Smooth muscle cell of the brain vasculature (primary cell): ENCODE results near the gene GPR176.
A peak's percentile ranks its signal among the peaks of the same experiment; 100 is the strongest.

Source experiments
- DNase-seq: peaks from one replicate; pipeline ENCODE4 v3.0.0-alpha.2; 2012; ENCODE audit warnings: low read depth, low spot score

GPR176 gene

DNA sequence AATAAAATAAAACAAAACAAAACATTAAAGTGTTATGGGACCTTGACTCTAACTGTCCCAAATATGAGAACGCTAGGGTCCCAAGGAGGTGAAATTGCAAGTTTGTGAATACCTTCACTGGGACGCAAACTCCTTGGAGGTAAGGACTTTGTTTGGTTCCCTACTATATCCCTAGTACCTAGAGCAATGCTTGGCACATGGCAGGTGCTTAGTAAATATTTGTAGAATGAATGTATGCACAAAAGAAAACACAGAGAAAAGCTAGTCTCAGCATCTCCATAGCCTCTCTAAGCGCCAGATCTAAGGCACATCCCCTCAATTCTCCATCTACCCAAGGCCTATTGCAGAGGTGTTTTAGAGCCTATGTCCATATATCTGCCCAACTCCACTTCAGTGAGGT, 30.5 kb downstream of the GPR176 start:
- no peak for DNase-seq

DNA sequence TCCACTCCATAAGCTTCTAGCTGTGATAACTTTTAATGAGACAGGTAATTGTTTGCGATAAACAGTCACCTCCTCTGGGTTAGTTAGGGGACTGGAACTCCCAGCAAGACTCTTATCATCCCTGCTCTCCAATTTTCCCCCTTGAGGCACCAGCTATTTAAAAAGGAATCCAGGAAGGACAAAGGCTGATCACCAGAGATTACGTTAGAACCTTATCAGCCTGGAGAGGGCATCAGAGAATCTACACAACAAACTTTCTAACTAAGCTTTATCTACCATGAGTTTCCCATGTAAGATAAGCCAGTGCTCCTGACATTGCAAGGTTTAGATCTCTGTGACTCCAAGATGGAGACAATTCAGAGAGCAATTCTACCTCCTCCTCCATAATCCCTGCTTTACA, 31.3 kb downstream of the GPR176 start:
- no peak for DNase-seq

DNA sequence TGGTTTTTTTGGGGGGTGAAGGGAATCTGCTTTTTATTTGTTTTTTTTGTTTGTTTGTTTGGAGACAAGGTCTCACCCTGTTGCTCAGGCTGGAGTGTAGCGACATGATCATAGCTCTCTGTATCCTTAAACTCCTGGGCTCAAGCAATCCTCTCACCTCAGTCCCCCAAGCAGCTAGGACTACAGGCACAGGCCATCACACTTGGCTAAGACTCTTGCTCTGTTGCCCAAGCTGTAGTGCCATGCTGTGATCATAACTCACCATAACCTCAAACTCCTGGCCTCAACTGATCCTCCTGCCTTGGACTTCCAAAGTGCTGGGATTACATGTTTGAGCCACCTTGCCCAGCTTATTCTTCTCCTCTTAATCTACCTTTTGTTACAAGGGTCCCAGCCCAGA, 31.8 kb downstream of the GPR176 start:
- no peak for DNase-seq

DNA sequence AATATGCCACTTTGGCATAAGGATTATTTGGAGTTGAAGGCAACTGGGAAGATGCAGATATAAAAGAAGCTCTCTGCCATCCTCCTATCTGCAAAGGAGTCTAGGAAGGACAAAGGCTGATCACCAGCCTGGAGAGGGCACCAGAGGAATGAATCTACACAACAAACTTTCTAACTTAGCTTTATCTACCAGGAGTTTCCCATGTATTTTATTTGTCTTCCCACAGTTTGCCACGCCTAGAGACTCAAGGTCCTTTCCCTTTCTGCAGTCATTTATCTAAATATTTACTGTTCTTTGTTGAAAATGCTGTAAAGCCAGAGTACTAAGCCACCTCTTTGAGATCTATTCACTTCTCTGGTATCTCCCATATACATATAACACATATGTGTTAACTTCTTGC, 32.2 kb downstream of the GPR176 start:
- peak; percentile 28 for DNase-seq

DNA sequence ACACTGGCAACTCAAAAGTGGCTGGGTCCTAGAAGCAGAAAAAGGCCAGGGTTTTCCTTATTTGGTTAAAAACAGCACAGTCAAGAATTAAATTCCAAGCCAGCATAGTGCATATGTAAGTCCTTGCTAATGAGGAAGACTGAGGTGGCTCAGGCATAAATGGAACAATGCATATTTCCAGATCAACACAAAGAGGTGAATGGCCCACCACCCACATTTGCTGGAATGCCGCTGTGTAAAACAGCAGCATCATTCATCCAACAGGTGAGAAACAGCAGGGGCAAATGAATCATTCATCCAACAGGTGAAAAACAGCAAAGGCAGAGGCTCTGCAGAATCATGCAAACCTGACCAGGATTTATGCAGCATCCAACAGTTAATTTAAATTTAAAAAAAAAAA, 32.9 kb downstream of the GPR176 start:
- no peak for DNase-seq

DNA sequence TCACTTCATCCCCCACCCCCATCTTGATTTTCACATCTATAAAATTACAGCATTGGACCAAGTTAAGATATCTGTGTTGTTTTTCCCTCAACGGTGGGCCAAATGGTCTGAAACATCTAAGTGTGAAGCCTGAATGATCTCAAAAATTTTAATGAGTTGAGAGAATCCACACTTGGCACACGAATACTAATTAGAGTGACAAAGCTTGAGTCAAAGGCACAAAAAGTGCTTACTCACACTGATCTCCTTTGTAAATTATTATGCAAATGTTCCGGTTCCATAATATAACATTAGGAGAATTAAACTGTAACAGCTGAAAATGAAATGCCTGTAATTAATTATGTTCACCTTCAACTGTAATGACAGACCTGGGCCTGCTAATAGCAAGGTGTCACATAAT, 33.6 kb downstream of the GPR176 start:
- DNase-seq: no peak

DNA sequence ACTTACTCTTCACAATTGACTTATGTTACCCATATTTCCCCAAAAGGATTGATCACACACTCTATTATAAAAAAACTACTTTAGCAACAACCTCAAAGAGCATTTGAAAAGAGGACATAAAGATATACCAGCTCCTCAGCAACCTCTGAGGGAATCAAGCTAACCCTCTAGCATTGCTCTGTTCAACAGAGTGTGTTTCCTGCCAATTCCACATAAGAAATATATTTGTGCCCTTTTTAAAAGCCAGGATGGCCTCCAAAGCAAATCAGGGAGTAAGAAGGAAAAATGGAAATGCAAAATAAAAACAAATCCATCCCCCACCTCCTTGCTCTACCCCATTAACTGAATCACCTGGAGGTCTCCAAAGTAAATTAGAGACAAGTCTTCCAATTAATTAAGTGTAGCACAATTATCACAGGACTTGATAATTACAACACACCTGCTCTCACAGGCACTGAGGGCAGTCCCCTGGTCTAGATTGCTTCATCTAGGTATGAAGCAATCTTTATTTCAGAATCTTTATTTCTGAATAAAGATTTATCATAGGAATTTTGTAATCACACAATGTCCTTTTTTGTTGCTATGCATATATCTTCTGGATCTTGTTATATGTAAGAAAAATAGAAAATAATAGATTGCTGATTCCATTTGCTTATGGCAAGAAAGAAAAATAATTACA, 34.8 kb downstream of the GPR176 start:
- DNase-seq: no peak

DNA sequence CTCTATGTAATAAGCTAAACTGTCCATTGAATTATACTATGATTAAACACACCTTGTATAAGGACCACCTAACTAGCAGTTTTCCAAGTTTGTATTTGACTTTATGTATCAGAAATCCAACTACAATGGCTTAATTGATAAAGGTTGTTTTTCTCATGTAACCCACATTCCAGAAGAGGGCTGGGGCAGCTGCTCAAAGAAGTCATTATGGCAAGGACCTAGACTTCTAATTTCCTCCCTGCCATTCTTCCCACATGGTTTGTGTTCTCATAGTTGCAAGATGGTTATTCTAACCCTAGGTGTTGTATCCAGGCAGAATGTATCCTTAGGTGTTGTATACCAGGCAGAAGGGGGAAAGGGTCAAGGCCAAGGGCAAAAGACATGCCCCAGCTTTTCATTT, 35.7 kb downstream of the GPR176 start:
- DNase-seq: no peak

DNA sequence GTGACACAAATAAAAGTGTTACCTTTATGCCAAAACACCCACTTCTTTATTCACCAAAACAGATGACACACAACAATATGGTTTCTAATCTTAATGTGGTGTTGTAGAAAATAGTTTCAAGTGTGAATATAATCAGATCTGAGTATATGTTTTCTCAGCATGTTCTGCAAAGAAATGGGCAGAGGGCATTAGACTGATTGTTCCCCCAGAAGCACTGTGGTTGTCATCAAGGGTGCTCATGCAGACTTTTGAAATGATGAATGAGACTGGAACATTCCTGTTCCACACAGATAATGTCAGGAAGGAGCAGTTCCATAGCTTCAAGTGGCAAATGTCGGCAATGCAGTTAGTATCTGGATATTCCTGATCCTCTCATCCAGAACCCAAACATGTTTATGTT, 37.5 kb downstream of the GPR176 start:
- DNase-seq: no peak

DNA sequence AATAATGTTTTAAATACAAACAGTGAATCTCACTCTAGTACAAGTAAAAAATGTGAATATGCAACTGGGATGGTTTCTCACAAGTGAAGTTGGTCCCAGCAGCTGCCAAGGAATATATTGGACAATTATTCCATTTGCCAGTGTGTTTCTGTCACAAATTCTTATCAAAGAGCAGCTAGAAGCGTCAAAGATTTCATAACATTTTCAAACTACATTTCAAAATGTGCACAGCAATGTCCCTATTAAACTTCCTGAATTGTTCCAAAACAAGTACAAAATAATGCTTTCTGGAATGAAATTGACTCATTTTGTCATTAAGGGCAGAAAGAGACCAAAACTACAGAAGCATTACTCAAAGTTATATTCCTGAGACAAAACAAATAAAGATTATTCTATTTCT, 38.3 kb downstream of the GPR176 start:
- DNase-seq: no peak

DNA sequence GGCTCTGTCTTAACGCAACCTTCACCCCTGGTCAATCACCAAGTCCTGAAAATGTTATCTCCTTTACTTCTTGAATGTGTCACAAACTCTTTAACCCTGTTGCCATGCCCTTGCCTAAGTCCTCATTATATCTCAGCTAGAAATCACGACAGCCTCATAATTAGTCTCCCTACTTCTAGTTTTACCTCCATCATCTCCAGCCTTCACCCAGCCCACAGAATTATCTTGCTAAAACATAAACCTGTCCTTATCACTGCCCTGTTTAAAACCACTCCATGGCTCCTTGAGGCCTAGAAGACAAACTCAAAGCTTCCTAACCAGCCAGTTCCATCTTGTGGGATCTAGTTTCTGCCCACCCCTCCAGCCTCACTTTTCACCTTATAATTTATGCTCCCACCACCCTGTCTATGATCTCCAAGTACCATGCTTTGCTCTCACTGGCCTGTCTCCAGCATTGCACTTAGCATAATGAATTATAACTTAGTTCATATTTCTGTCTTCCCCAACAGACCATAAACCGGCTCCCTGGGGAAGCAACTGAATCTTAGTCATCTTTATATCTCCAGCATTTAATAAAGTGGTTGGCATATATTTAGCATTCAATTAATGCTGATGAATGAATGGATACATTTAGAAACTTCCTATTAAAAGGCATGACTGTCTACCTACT, 39.2 kb downstream of the GPR176 start:
- no peak for DNase-seq

DNA sequence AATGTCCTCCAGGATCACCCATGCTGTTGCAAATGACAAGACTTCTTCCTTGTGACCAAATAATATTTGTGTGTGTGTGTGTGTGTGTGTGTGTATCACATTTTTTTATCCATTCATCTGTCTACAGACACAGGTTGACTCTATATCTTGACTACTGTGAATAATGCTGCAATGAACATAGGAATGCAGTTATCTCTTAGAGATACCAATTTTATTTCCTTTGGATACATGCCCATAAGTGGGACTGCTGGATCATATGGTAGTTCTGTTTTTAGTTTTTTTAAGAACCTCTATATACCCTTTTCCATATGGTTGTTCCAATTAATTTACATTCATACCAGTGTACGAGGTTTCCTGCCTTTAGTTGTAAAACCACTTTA, 41.7 kb downstream of the GPR176 start:
- DNase-seq: no peak

DNA sequence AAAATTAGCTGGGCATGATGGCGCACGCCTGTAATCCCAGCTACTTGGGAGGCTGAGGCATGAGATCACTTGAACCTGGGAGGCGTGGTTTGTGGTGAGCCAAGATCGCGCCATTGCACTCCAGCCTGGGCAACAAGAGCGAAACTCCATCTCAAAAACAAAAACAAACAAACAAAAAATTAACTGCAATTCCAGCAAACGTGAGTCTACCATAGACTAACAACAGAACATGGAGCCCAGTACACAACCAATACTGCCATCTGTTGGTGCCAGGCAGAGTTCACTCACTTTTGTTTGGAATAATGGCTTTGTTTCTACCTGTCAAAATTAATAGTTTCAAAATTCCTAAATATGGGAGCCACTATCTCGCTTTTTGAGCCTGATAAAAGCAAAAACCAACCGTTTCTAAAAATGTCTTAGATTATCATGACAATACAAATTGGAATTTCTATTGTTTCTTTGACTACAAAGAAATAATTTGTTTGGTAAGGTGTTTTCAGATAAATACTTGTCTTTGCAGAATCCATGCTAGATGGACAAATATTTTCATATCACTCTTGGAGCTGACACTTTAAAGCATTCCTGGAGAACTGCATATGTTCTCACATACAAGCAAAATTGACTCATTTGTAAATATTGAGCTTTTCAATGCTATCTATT, 45.0 kb downstream of the GPR176 start:
- no peak for DNase-seq

DNA sequence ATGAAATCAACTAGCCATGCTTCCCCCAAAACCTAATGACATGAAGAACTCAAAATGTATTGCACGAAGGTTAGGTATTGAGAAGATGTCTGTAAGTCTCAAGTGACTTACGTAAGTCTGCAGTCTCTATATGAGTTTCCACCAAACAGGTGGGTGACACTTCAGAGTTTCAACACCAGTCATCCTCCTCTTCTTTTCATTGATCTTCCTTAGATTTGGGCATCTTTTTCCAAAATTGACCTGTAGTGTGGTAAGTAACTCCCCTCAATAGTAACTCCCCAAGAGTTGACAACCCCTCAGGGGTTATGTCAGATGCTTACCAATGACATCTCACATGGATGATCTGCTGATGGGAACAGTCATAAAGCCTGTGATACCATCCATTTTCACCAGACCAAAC, 46.1 kb downstream of the GPR176 start:
- no peak for DNase-seq

DNA sequence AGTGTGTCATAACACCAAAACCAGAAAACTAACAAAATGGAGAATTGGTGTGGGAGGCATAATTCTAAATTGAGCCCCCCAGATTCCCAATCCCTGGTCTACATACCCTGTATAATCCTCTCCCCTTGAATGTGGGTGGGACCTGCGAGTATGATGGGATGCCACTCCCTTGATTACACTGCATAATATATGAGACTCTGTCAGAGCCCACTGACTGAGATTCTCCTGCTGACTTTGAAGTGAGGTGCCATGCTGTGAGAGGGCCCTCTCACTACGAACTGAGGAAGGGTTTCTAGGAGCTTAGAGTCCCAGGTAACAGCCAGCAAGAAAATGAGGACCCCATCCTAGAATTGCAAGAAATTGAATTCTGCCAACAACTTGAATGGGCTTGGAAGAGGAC, 49.5 kb downstream of the GPR176 start:
- DNase-seq: no peak

DNA sequence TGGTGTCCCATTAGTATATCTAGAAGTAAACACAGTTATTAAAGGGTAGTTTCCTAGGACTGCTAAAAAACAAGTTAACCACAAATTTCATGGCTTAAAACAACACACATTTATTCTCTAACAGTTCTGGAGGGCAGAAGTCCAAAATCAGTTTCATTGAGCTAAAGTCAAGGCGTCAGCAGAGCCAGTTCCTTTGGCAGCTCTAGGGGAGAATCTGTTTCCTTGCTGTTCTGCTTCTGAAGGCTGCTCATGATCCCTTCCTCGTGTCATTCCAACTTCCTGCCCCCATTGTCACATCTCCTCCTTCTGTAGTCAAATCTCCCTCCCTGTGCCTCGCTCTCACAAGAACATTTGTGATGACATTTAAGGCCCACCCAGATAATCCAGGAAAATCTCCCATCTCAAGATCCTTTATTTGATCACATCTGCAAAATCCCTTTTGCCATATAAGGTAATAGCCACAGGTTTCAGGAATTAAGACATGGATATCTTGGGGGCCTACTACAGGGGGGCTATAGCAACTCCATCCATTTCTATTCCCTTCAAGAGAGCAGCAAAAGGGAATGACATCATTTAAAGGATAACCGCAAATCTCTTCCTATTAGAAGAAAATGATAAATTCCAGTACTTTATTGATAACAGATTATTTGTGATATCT, 50.1 kb downstream of the GPR176 start:
- DNase-seq: no peak

DNA sequence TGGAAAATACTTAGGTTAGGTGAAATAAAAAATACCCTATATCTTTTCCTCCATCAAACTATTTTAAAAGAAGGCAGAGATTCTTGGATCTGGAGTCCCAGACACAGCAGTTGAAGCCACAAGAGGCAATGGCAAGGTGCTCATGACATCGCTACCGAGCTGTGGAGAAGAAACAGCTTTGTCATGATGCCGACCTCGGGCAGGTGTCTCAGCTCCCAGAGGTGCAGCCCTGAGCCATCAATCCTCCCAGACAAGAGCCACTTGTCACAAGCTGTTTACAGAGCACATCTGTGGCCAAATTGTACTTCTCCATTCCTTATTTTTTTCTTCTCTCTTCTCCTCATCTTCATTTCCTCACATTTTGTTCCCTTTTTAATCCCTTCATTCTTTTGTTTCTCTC, 50.8 kb downstream of the GPR176 start:
- DNase-seq: no peak

DNA sequence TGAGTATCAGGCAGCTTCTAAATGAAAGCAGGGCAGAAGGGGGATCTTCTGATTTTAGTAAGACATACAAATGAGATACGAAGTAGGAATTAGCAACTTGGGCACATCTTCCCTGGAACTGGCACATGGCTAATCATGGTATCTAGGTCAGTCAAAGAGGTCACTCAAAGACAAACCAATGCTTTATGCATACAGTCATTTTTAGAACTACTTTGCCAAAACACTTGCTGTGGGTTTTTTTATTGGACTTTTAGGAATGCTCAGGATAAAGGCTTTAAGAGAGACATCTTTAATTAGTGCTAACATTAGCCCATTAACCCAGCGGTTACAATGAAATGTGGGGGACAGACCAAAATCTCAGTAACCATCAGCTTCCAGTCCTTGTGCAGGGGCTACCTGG, 51.7 kb downstream of the GPR176 start:
- DNase-seq: no peak

DNA sequence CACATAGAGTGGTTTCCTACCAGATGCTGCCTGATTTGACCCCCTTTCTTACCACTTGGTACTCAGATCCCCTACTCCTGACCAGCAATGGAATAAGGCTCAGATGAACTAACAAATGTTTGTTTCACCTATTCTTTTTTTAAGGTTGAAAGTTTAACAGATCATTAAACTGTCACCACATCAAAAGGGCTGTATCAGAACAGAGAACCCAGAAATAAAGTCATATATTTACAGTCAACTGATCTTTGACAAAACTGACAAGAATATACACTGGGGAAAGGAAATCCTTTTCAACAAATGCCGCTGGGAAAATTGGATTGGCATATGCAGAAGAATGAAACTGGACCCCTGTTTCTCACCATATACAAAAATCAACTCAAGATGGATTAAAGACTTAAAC, 56.0 kb downstream of the GPR176 start:
- DNase-seq: no peak

DNA sequence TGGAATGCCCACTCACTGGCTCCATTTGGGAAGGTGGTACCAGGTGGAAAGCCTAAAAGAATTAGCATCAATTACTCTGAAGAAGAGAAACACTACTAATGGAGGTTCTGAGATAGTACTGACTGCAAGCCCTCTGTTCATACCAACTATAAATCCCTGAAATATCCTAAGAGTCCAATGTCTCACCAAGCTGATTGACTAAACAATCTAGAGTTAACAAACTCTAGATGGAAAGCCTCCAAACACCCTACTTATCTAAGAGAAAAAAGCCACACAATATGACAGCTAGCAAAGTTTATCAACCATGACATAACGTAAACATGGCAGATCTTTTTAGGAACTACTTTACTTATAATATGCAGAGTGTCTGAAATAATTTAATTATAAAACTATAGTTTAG, 59.2 kb downstream of the GPR176 start:
- DNase-seq: no peak

DNA sequence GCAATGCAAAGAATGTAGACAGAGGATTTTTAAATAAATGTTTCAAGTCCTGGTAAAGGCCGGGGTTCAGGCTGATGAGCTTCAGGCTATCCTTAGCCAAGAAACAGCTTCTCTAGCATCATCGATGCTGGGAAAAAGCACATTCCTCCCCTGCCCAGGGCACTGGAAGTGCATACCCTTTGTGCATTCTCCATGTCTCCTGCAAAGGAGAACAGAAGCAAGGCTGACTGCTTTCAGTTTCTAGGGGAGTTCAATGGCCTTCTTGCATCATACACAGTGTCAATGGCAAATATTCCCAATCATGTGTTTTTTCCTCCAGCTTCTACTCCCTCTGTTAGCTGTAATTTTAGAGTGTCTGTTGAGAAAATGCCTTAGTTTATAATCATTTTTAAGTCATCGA, 59.9 kb downstream of the GPR176 start:
- DNase-seq: no peak

DNA sequence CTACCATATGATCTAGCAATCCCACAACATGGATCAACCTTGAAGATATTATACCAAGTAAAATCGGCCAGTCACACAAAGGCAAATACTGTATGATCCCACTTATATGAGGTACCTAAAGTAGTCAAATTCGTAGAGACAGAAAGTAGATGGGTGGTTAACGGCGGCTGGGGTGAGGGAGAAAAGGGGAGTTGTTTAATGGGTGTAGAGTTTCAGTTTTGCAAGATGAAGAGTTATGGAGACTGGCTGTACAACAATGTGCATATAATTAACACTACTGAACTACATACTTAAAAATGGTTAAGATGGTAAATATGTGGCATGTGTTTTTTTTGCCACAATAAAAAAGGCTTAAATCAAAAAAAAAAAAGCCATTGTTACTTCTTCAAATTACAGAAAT, 60.4 kb downstream of the GPR176 start:
- DNase-seq: no peak

DNA sequence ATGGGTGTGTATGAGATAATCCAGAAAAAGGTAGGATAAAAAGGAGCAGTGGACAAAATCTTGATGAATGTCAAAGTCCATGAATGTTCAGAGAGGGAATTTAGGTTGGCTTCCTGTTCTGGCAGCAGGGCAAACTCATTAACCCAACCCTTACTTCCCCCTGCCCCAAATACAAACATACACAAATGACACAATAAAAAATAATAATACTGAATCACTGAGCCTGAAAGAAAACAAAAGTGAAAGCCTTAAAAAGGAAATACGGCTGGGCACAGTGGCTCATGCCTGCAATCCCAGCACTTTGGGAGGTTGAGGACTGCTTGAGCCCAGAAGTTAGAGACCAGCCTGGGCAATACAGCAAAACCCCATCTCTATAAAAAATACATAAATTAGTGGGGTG, 62.9 kb downstream of the GPR176 start:
- DNase-seq: no peak
